Keratinocyte (primary cell): Measurements from ENCODE around the gene OBSL1. TPM values are rescaled to one million over a fixed set of nuclear protein-coding genes. Genes with fewer than 3 reads are reported as not detected.

Source experiments
- DNase-seq: peaks from one replicate; pipeline ENCODE4 v3.0.0-alpha.2; 2011; ENCODE audit warnings: low read depth, missing footprints, low spot score
- FAIRE-seq: peaks from 2 replicates; lab custom pipeline; 2011; peaks lifted over from hg19 to GRCh38; lab: Jason Lieb, UNC
- H2AFZ ChIP-seq: 2 replicates; pipeline ENCODE4 v1.6.0; 2012; ENCODE audit warnings: low read length, control low read depth, inconsistent platforms; ENCODE audit not compliant: control insufficient read depth
- H3K27ac ChIP-seq: 2 replicates; pipeline ENCODE4 v1.5.1; 2011; ENCODE audit warnings: low read length; ENCODE audit not compliant: control insufficient read depth, insufficient read depth
- H3K27me3 ChIP-seq: 3 replicates; pipeline ENCODE4 v1.6.0; 2011; ENCODE audit warnings: low read length; ENCODE audit not compliant: control insufficient read depth, insufficient read depth; ENCODE audit errors: extremely low read depth
- H3K36me3 ChIP-seq, 2 experiments: 2 replicates in 1 of 2; 3 replicates in 1 of 2; pipeline ENCODE4 v1.5.1; 2011; ENCODE audit warnings: low read length in 2 of 2, mild to moderate bottlenecking in 1 of 2; ENCODE audit not compliant: control insufficient read depth in 2 of 2, insufficient read depth in 2 of 2; ENCODE audit errors: extremely low read depth in 1 of 2
- H3K4me1 ChIP-seq: 3 replicates; pipeline ENCODE4 v1.5.1; 2011; ENCODE audit warnings: low read length; ENCODE audit not compliant: control insufficient read depth, insufficient read depth; ENCODE audit errors: extremely low read depth
- H3K4me2 ChIP-seq: 3 replicates; pipeline ENCODE4 v1.6.0; 2011; ENCODE audit warnings: low read depth, low read length; ENCODE audit not compliant: control insufficient read depth, insufficient read depth; ENCODE audit errors: extremely low read depth
- H3K4me3 ChIP-seq, 3 experiments: fragments of 200-600 bp in 1 of 3; sonication (generic) in 1 of 3; 2 replicates in 2 of 3; 3 replicates in 1 of 3; pipeline ENCODE4 v1.5.1; 2011 to 2016; ENCODE audit warnings: low read length in 3 of 3, mild to moderate bottlenecking in 3 of 3, control low read depth in 2 of 3, inconsistent platforms in 1 of 3, low read depth in 1 of 3, mixed read lengths in 1 of 3, mixed run types in 1 of 3, moderate library complexity in 1 of 3; ENCODE audit not compliant: control insufficient read depth in 2 of 3, insufficient read depth in 2 of 3; ENCODE audit errors: extremely low read depth in 1 of 3
- H3K79me2 ChIP-seq: 2 replicates; pipeline ENCODE4 v1.6.0; 2012; ENCODE audit warnings: low read length; ENCODE audit not compliant: control insufficient read depth, insufficient read depth
- H3K9ac ChIP-seq: 3 replicates; pipeline ENCODE4 v1.6.0; 2011; ENCODE audit warnings: low read length; ENCODE audit not compliant: control insufficient read depth, insufficient read depth; ENCODE audit errors: extremely low read depth
- H3K9me1 ChIP-seq: 3 replicates; pipeline ENCODE4 v1.6.0; 2011; ENCODE audit warnings: low read length; ENCODE audit not compliant: control insufficient read depth, insufficient read depth; ENCODE audit errors: extremely low read depth
- H3K9me3 ChIP-seq: 2 replicates; pipeline ENCODE4 v1.5.1; 2012; ENCODE audit warnings: low read depth, low read length; ENCODE audit not compliant: control insufficient read depth
- H4K20me1 ChIP-seq: 3 replicates; pipeline ENCODE4 v1.6.0; 2011; ENCODE audit warnings: low read length; ENCODE audit not compliant: control insufficient read depth, insufficient read depth; ENCODE audit errors: extremely low read depth
- CTCF ChIP-seq, 3 experiments: IDR thresholded peaks in 1 of 3; conservative IDR thresholded peaks in 1 of 3; optimal IDR thresholded peaks in 1 of 3; 2 replicates in 2 of 3; 3 replicates in 1 of 3; pipeline versions ENCODE3 to v1.5.1; 2011; ENCODE audit warnings: low read length in 3 of 3, mild to moderate bottlenecking in 3 of 3, moderate library complexity in 2 of 3, control low read depth in 1 of 3, inconsistent platforms in 1 of 3; ENCODE audit not compliant: insufficient read depth in 2 of 3; ENCODE audit errors: extremely low read depth in 1 of 3
- EZH2 ChIP-seq: IDR thresholded peaks from one replicate; pipeline ENCODE4 v1.6.1; 2012; ENCODE audit warnings: inconsistent platforms, mild to moderate bottlenecking, low read length, moderate library complexity
- dilution Hi-C: fragments of 300-500 bp; cut with MboI; formaldehyde crosslinking; loops from one replicate; pipeline ENCODE4 v1.7.0; 2020; ENCODE audit warnings: low sequenced_read_pairs; ENCODE audit not compliant: extremely low pct_ligation_motif_present
- polyA plus RNA-seq, 5 experiments: library from polyadenylated mRNA; depleted of rRNA in 3 of 5; stranded (reverse) in 3 of 5; stranded (forward) in 1 of 5; unstranded in 1 of 5; fragments of >200 nt; gene quantifications; 1 replicate in 1 of 5; 2 replicates in 3 of 5; 3 replicates in 1 of 5; pipeline versions ENCODE4 v1.2.1 to v1.2.3, GENCODE V29; 2011 to 2012; ENCODE audit warnings: missing spikeins in 2 of 5, low read depth in 1 of 5, low replicate concordance in 1 of 5

The OBSL1 gene
- polyA plus RNA-seq, 1 donor (not counting 4 experiments of a cell fraction or from before 2014, with no cell fraction given) = 9.3 TPM

GRCh38 chr2:219572237-219573001 lies 1.1 kb upstream of the OBSL1 start, which contains the start of gene INHA:
TSS of gene INHA (plus strand) at chr2:219572310. CDS start at chr2:219572375, 65 bp downstream.
- no peaks in the 10 kb centered on the region for H3K9me1 ChIP-seq
- no peaks in the 10 kb centered on the region for H3K36me3 ChIP-seq
- peak within 1 kb of the TSS; percentile 65 for H3K9ac ChIP-seq
- no peaks in the 10 kb centered on the region for H3K9me3 ChIP-seq
- H3K4me3 ChIP-seq = peak within 1 kb of the TSS; percentile 43 to 67 (median 50)
- no peaks in the 10 kb centered on the region for H4K20me1 ChIP-seq
- DNase-seq (no peak), FAIRE-seq (no peak)
- peak within 1 kb of the TSS; percentile 81 for H3K4me2 ChIP-seq
- TF ChIP-seq CTCF (optimal IDR thresholded peaks at IDR 0.05 in 1 of 3, IDR thresholded peaks at IDR 0.05 in 1 of 3, conservative IDR thresholded peaks at IDR 0.05 in 1 of 3; ENCODE audit: extremely low read depth in 1 of 3, insufficient read depth in 2 of 3, low read length in 3 of 3) (no peak), EZH2 (no peak)
- H3K4me1 ChIP-seq = peaks cover 8% of the 10 kb centered on the region
- dilution Hi-C loops = no loop called here
- peaks cover 6% of the 10 kb centered on the region for H3K27me3 ChIP-seq
- H3K27ac ChIP-seq = no peak within 1 kb of the TSS
- H2AFZ ChIP-seq = peak within 1 kb of the TSS; percentile 30
- no peaks in the 10 kb centered on the region for H3K79me2 ChIP-seq

- H3K9ac ChIP-seq = peak overlapping the region; percentile 65
- H3K9me1 ChIP-seq = no peaks in the 10 kb centered on the region
- DNase-seq = no peak
- H3K36me3 ChIP-seq = no peaks in the 10 kb centered on the region
- dilution Hi-C loops = no loop called here
- H3K4me1 ChIP-seq = peaks cover 8% of the 10 kb centered on the region
- no peaks in the 10 kb centered on the region for H3K79me2 ChIP-seq
- peak overlapping the region; percentile 22 for H2AFZ ChIP-seq
- H3K4me3 ChIP-seq = peak overlapping the region; percentile 50 to 67 (median 54)
- H4K20me1 ChIP-seq = no peaks in the 10 kb centered on the region
- no peak for FAIRE-seq
- peak overlapping the region; percentile 75 for H3K4me2 ChIP-seq
- TF ChIP-seq EZH2 (no peak), CTCF (optimal IDR thresholded peaks at IDR 0.05 in 1 of 3, IDR thresholded peaks at IDR 0.05 in 1 of 3, conservative IDR thresholded peaks at IDR 0.05 in 1 of 3; ENCODE audit: extremely low read depth in 1 of 3, insufficient read depth in 2 of 3, low read length in 3 of 3) (no peak)
- no peaks in the 10 kb centered on the region for H3K27me3 ChIP-seq
- H3K27ac ChIP-seq = no peak overlapping the region
- H3K9me3 ChIP-seq = no peaks in the 10 kb centered on the region
Observed at GRCh38 chr2:219570924-219571310, 422 bp downstream of the OBSL1 start.
